PC-9 (cell line): Measurements from ENCODE around the gene TRAPPC6A. TPM values are rescaled to one million over a fixed set of nuclear protein-coding genes. Genes with fewer than 3 reads are reported as not detected.
A peak's percentile ranks its signal among the peaks of the same experiment; 100 is the strongest.

ENCODE experiments used
- BruUV-seq: library from RNA; stranded (reverse); fragments of 400-500 nt; replicated peaks from 2 replicates; lab custom pipeline; 2021; lab: Mats Ljungman, UMichigan
- CTCF ChIA-PET: fragments of 300-600 bp; sonication (Branson Sonifier 250); formaldehyde crosslinking; loops from one replicate; lab custom pipeline; 2022; ENCODE audit warnings: antibody characterized with exemption; lab: Charles Lee
- POLR2A ChIA-PET: fragments of 300-600 bp; sonication (Branson Sonifier 250); formaldehyde crosslinking; loops from one replicate; lab custom pipeline; 2022; ENCODE audit warnings: antibody characterized with exemption; ENCODE audit not compliant: unreplicated experiment; lab: Charles Lee
- DNase-seq, 2 experiments: peaks; one replicate each; pipeline versions ENCODE4 v3.0.0 to v3.0.0-alpha.2; 2015 to 2022; ENCODE audit warnings: mixed read lengths in 1 of 2
- H2AFZ ChIP-seq: fragments of 200-600 bp; sonication (generic); 2 replicates; pipeline ENCODE4 v1.8.1; 2017; ENCODE audit warnings: antibody characterized with exemption
- H3F3A ChIP-seq: fragments of 200-600 bp; sonication (generic); 2 replicates; pipeline ENCODE4 v1.8.1; 2017; ENCODE audit warnings: antibody characterized with exemption, mild to moderate bottlenecking, low read depth; ENCODE audit not compliant: insufficient read depth
- H3K27ac ChIP-seq: fragments of 200-600 bp; sonication (generic); 2 replicates; pipeline ENCODE4 v1.6.1; 2016; ENCODE audit warnings: mixed run types
- H3K27me3 ChIP-seq: fragments of 200-600 bp; sonication (generic); 2 replicates; pipeline ENCODE4 v1.6.1; 2016; ENCODE audit warnings: low read depth, mixed run types; ENCODE audit not compliant: insufficient read depth
- H3K36me3 ChIP-seq: fragments of 200-600 bp; sonication (generic); 2 replicates; pipeline ENCODE4 v1.6.1; 2016; ENCODE audit warnings: low read depth, mixed run types
- H3K4me1 ChIP-seq: fragments of 200-600 bp; sonication (generic); replicated peaks from 2 replicates; pipeline ENCODE4 v1.6.1; 2016; ENCODE audit warnings: mixed run types; ENCODE audit not compliant: insufficient read depth
- H3K4me2 ChIP-seq: fragments of 200-600 bp; sonication (generic); 2 replicates; pipeline ENCODE4 v1.6.1; 2017; ENCODE audit warnings: mixed run types
- H3K4me3 ChIP-seq: fragments of 200-600 bp; sonication (generic); 2 replicates; pipeline ENCODE4 v1.6.1; 2016; ENCODE audit warnings: mixed run types
- H3K79me2 ChIP-seq: fragments of 200-600 bp; sonication (generic); 2 replicates; pipeline ENCODE4 v1.6.1; 2017; ENCODE audit warnings: low read depth, mixed run types
- H3K9me2 ChIP-seq: fragments of 200-600 bp; sonication (generic); 2 replicates; pipeline ENCODE4 v1.8.1; 2017; ENCODE audit warnings: mild to moderate bottlenecking; ENCODE audit not compliant: insufficient read depth
- H3K9me3 ChIP-seq: fragments of 200-600 bp; sonication (generic); 2 replicates; pipeline ENCODE4 v1.8.1; 2016; ENCODE audit warnings: low read depth; ENCODE audit not compliant: insufficient read depth
- H4K20me1 ChIP-seq: fragments of 200-600 bp; sonication (generic); 2 replicates; pipeline ENCODE4 v1.8.1; 2017; ENCODE audit not compliant: insufficient read depth
- CTCF ChIP-seq: fragments of 200-600 bp; sonication (generic); conservative IDR thresholded peaks from 2 replicates; pipeline ENCODE4 v1.6.1; 2017; ENCODE audit warnings: mixed run types, antibody characterized with exemption, mild to moderate bottlenecking, moderate library complexity
- EZH2 ChIP-seq: fragments of 200-600 bp; sonication (generic); IDR thresholded peaks from 2 replicates; pipeline ENCODE4 v1.8.0; 2017; ENCODE audit warnings: antibody characterized with exemption, low read depth
- intact Hi-C: fragments of 100-400 bp; cut with micrococcal nuclease; formaldehyde crosslinking; loops from one replicate; pipeline ENCODE4 v1.10.0; 2022; ENCODE audit not compliant: unreplicated experiment
- total RNA-seq: library from RNA; stranded (reverse); gene quantifications from 2 replicates; pipeline ENCODE4 v1.2.3, GENCODE V29; 2021

Gene TRAPPC6A
- total RNA-seq, 1 experiment from 2014 or later, result 61.6 TPM

GRCh38 chr19:45189971-45190370, 11.9 kb upstream of the TRAPPC6A start:
- no peaks in the 10 kb centered on the region for H3K4me1 ChIP-seq
- POLR2A ChIA-PET, result no interaction called here

GRCh38 chr19:45187421-45188100, 9.5 kb upstream of the TRAPPC6A start:
- Histone ChIP-seq H3K4me2 (no peak overlapping the region), H3K36me3 (no peaks in the 10 kb centered on the region), H3K4me1 (peaks cover 8% of the 10 kb centered on the region), H3K9me2 (no peaks in the 10 kb centered on the region), H2AFZ (no peak overlapping the region), H4K20me1 (no peaks in the 10 kb centered on the region), H3K27me3 (no peaks in the 10 kb centered on the region), H3F3A (peaks cover 23% of the 10 kb centered on the region; the same call in 1 of the 2 replicates), H3K27ac (no peak overlapping the region), H3K79me2 (no peaks in the 10 kb centered on the region), H3K4me3 (no peak overlapping the region), H3K9me3 (no peaks in the 10 kb centered on the region)
- CTCF ChIA-PET, result no interaction called here
- intact Hi-C loops, result loop anchor here (2.0 to 5.0 kb wide), 2 partner anchors 109 to 170 kb away; partner anchors contain the start of gene GEMIN7
- TF ChIP-seq EZH2 (no peak), CTCF (peak; percentile 80)
- POLR2A ChIA-PET, result no interaction called here
- DNase-seq, result peak in 1 of 2 experiments; percentile 21
- no TSS peak for BruUV-seq

More at GRCh38 chr19:45189971-45190370, 11.9 kb upstream of the TRAPPC6A start:
- no peaks in the 10 kb centered on the region for H4K20me1 ChIP-seq
- H3K4me3 ChIP-seq, result no peak overlapping the region
- no peaks in the 10 kb centered on the region for H3K9me3 ChIP-seq
- intact Hi-C loops, result loop anchor here (5.0 kb wide), 1 partner anchor 173 kb away; no protein-coding TSS in a partner anchor
- H3K9me2 ChIP-seq, result no peaks in the 10 kb centered on the region
- DNase-seq, result no peak
- H2AFZ ChIP-seq, result no peak overlapping the region
- no peak overlapping the region for H3K4me2 ChIP-seq
- H3K27me3 ChIP-seq, result no peaks in the 10 kb centered on the region
- TF ChIP-seq CTCF (no peak), EZH2 (no peak)
- CTCF ChIA-PET, result interaction anchor here (0.5 kb wide), 1 partner anchor 35 kb away, joined by 4 read pairs; no protein-coding TSS in a partner anchor
- H3K27ac ChIP-seq, result no peak overlapping the region
- no peaks in the 10 kb centered on the region for H3K79me2 ChIP-seq
- H3K36me3 ChIP-seq, result no peaks in the 10 kb centered on the region
- H3F3A ChIP-seq, result peaks cover 16% of the 10 kb centered on the region; the same call in 1 of the 2 replicates
- no TSS peak for BruUV-seq

GRCh38 chr19:45186509-45187334, 8.7 kb upstream of the TRAPPC6A start:
- H3K4me3 ChIP-seq, result no peak overlapping the region
- BruUV-seq, result no TSS peak
- H2AFZ ChIP-seq, result no peak overlapping the region
- ChIA-PET CTCF (no interaction called here), POLR2A (no interaction called here)
- TF ChIP-seq EZH2 (no peak), CTCF (no peak)
- peaks cover 28% of the 10 kb centered on the region; the same call in 1 of the 2 replicates for H3F3A ChIP-seq
- intact Hi-C loops, result loop anchor here (2.0 to 5.0 kb wide), 2 partner anchors 108 to 169 kb away; partner anchors contain the start of gene GEMIN7
- no peaks in the 10 kb centered on the region for H3K9me3 ChIP-seq
- no peaks in the 10 kb centered on the region for H4K20me1 ChIP-seq
- H3K79me2 ChIP-seq, result peaks cover 7% of the 10 kb centered on the region
- no peaks in the 10 kb centered on the region for H3K27me3 ChIP-seq
- H3K9me2 ChIP-seq, result no peaks in the 10 kb centered on the region
- H3K27ac ChIP-seq, result no peak overlapping the region
- no peaks in the 10 kb centered on the region for H3K36me3 ChIP-seq
- peaks cover 14% of the 10 kb centered on the region for H3K4me1 ChIP-seq
- peak in 1 of 2 experiments; percentile 58 for DNase-seq
- H3K4me2 ChIP-seq, result no peak overlapping the region
